Measurements from ENCODE around the gene SSUH2.

GRCh38 chr3:8632402-8633237, 12.0 kb downstream of the SSUH2 start:
- TF ChIP-seq, protein P1, sequence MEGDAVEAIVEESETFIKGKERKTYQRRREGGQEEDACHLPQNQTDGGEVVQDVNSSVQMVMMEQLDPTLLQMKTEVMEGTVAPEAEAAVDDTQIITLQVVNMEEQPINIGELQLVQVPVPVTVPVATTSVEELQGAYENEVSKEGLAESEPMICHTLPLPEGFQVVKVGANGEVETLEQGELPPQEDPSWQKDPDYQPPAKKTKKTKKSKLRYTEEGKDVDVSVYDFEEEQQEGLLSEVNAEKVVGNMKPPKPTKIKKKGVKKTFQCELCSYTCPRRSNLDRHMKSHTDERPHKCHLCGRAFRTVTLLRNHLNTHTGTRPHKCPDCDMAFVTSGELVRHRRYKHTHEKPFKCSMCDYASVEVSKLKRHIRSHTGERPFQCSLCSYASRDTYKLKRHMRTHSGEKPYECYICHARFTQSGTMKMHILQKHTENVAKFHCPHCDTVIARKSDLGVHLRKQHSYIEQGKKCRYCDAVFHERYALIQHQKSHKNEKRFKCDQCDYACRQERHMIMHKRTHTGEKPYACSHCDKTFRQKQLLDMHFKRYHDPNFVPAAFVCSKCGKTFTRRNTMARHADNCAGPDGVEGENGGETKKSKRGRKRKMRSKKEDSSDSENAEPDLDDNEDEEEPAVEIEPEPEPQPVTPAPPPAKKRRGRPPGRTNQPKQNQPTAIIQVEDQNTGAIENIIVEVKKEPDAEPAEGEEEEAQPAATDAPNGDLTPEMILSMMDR (IDR thresholded peaks at IDR 0.05): no peak
- no peak for TF ChIP-seq POLR2A (IDR thresholded peaks at IDR 0.05)

All from adrenal gland (tissue), 5 donors.